ENCODE data around the gene C10orf67.
"Not testable (repeated sequence)": the region's sequence is repeated elsewhere in the genome, so short reads cannot be mapped to it uniquely, and the experiment has no call there.

Gene C10orf67

DNA sequence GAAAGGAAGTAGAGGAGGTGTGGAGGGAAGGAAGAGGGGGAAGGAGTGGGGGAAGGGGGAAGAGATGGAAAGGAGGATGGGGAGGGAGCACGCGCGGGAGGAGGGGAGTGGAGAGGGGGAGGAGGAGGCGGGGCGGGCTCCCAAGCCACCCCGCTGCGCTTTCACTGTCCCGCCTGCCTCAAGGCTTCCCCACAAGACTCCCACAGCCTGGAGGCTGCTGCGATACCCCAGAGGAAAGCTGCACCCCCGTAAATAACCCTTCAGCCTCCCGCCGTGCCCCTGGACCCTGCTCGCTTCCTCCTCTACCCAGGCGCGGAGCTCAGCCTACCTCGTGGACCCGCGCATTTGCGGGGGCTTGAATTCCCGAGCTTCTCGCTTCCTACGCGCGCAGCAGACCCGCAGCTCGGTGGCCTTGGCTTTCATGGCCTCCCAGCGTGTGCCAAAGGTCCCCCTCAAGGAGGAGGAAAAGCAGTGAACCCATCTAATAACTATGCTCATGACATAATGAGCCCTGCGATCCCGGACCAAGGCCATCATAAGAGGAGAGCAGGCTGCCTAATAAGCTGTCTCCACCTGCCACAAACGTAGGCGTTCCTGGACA lies at the start of gene C10orf67:
TSS of gene C10orf67 (minus strand) at position 557 of the 601 bp plus-strand sequence. CDS start at position 534, 23 bp downstream.
- H2AFZ ChIP-seq (ENCODE audit: low read length, unreplicated experiment) = peak within 1 kb of the TSS; percentile 57
- peak within 1 kb of the TSS; percentile 76 for H3K27ac ChIP-seq (ENCODE audit: low read depth, low read length)
- H3K36me3 ChIP-seq (ENCODE audit: insufficient read depth, low read length) = no peaks in the 10 kb centered on the region
- no peaks in the 10 kb centered on the region for H3K79me2 ChIP-seq (ENCODE audit: control insufficient read depth, insufficient read depth, low read length, unreplicated experiment)
- no peaks in the 10 kb centered on the region for H3K27me3 ChIP-seq (ENCODE audit: insufficient read depth, low read length)
- H3K4me3 ChIP-seq (ENCODE audit: low read depth, low read length) = peak within 1 kb of the TSS; percentile 83
- H3K4me1 ChIP-seq (ENCODE audit: control insufficient read depth, insufficient read depth, low read length, unreplicated experiment) = peaks cover 11% of the 10 kb centered on the region

DNA sequence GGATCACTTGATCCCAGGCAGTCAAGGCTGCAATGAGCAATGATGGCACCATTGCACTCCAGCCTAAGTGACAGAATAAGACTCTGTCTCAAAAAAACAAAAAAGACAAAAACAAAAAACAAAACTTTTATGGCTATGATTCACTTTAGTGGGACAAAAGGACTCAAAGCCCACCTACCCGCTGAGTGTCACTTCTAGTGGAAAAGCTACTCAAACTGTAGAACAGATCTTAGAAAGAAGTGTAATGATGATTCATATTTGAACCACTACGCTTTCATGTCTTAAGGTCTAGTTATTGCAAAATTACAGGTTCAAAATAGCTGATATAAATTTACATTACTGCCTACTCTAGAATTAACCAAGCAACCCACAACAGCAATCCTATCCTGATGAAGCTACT lies 47.2 kb upstream of the C10orf67 start:
- Histone ChIP-seq H3K27me3 (ENCODE audit: insufficient read depth, low read length) (no peaks in the 10 kb centered on the region), H3K4me3 (ENCODE audit: low read depth, low read length) (no peak overlapping the region), H2AFZ (ENCODE audit: low read length, unreplicated experiment) (no peak overlapping the region), H3K79me2 (ENCODE audit: control insufficient read depth, insufficient read depth, low read length, unreplicated experiment) (no peaks in the 10 kb centered on the region), H3K27ac (ENCODE audit: low read depth, low read length) (no peak overlapping the region), H3K36me3 (ENCODE audit: insufficient read depth, low read length) (no peaks in the 10 kb centered on the region), H3K4me1 (ENCODE audit: control insufficient read depth, insufficient read depth, low read length, unreplicated experiment) (no peaks in the 10 kb centered on the region)

DNA sequence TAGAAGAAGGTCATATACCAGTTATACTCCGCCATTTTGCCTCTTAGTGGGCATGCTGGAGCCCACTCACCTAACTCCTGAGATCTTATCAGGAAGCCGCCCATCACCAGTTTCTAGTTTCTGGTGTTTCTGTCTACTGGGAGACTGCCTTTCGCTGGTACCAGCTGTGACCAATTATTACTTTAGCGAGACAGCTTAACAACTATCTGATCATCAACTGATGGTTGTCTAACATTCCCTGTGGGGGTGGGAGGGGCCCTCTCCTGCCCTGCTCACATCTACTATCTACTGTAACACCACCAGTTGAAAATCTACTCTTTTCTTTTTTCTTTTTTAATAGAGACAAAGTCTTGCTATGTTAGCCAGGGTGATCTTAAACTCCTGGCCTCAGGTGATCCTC lies 46.2 kb upstream of the C10orf67 start:
- Histone ChIP-seq H2AFZ (ENCODE audit: low read length, unreplicated experiment) (no peak overlapping the region), H3K36me3 (ENCODE audit: insufficient read depth, low read length) (no peaks in the 10 kb centered on the region), H3K27me3 (ENCODE audit: insufficient read depth, low read length) (no peaks in the 10 kb centered on the region), H3K4me1 (ENCODE audit: control insufficient read depth, insufficient read depth, low read length, unreplicated experiment) (no peaks in the 10 kb centered on the region), H3K4me3 (ENCODE audit: low read depth, low read length) (no peak overlapping the region), H3K27ac (ENCODE audit: low read depth, low read length) (no peak overlapping the region), H3K79me2 (ENCODE audit: control insufficient read depth, insufficient read depth, low read length, unreplicated experiment) (no peaks in the 10 kb centered on the region)

DNA sequence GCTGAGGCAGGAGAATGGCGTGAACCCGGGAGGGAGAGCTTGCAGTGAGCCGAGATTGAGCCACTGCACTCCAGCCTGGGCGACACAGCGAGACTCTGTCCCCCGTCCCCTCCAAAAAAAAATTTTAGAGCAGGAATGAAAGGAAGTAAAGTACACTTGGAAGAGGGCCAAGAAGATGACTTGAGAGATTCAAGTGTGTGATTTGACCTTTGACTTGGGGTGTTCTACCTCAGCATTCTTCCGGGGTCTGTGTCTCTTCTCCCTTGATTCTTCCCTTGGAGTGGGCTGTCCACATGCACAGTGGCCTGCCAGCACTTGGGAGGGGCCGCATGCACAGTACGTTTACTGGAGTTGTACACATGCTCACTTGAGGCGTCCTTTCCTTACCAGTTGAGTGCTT lies 45.8 kb upstream of the C10orf67 start:
- H3K4me3 ChIP-seq (ENCODE audit: low read depth, low read length); H3K36me3 ChIP-seq (ENCODE audit: insufficient read depth, low read length); H3K27me3 ChIP-seq (ENCODE audit: insufficient read depth, low read length); H3K4me1 ChIP-seq (ENCODE audit: control insufficient read depth, insufficient read depth, low read length, unreplicated experiment); H2AFZ ChIP-seq (ENCODE audit: low read length, unreplicated experiment); H3K79me2 ChIP-seq (ENCODE audit: control insufficient read depth, insufficient read depth, low read length, unreplicated experiment); H3K27ac ChIP-seq (ENCODE audit: low read depth, low read length): not testable (repeated sequence)

DNA sequence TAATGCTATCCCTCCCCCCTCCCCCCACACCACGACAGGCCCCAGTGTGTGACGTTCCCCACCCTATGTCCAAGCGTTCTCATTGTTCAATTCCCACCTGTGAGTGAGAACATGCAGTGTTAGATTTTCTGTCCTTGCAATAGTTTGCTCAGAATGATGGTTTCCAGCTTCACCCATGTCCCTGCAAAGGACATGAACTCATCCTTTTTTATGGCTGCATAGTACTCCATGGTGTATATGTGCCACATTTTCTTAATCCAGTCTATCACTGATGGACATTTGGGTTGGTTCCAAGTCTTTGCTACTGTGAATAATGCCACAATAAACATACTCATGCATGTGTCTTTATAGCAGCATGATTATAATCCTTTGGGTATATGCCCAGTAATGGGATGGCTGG lies 42.9 kb upstream of the C10orf67 start:
- H3K4me1 ChIP-seq (ENCODE audit: control insufficient read depth, insufficient read depth, low read length, unreplicated experiment); H3K36me3 ChIP-seq (ENCODE audit: insufficient read depth, low read length); H3K27ac ChIP-seq (ENCODE audit: low read depth, low read length); H3K27me3 ChIP-seq (ENCODE audit: insufficient read depth, low read length); H3K79me2 ChIP-seq (ENCODE audit: control insufficient read depth, insufficient read depth, low read length, unreplicated experiment); H2AFZ ChIP-seq (ENCODE audit: low read length, unreplicated experiment); H3K4me3 ChIP-seq (ENCODE audit: low read depth, low read length): not testable (repeated sequence)

DNA sequence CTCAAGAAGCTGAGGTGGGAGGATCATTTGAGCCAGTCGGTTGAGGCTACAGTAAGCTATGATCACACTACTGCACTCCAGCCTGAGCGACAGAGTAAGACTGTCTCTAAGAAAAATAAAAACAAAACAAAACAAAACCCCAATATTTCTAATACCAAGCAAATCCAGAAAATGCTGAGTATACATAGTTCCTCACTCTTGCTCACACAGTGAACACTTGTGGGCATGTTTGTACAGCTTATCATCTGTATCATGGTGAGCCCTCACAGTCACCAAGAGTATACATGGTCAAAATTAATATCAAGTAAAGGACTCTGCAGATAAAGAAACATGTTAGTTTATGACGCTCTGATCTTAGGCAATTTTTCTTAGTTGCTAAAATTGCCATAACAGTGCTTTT lies 41.5 kb upstream of the C10orf67 start:
- H3K27me3 ChIP-seq (ENCODE audit: insufficient read depth, low read length) = 0 out of 2 replicates have a peak, but pooled peaks cover 5% of the 10 kb centered on the region
- H3K4me3 ChIP-seq (ENCODE audit: low read depth, low read length) = no peak overlapping the region
- H3K4me1 ChIP-seq (ENCODE audit: control insufficient read depth, insufficient read depth, low read length, unreplicated experiment) = no peaks in the 10 kb centered on the region
- H3K79me2 ChIP-seq (ENCODE audit: control insufficient read depth, insufficient read depth, low read length, unreplicated experiment) = no peaks in the 10 kb centered on the region
- H2AFZ ChIP-seq (ENCODE audit: low read length, unreplicated experiment) = no peak overlapping the region
- no peak overlapping the region for H3K27ac ChIP-seq (ENCODE audit: low read depth, low read length)
- H3K36me3 ChIP-seq (ENCODE audit: insufficient read depth, low read length) = no peaks in the 10 kb centered on the region

DNA sequence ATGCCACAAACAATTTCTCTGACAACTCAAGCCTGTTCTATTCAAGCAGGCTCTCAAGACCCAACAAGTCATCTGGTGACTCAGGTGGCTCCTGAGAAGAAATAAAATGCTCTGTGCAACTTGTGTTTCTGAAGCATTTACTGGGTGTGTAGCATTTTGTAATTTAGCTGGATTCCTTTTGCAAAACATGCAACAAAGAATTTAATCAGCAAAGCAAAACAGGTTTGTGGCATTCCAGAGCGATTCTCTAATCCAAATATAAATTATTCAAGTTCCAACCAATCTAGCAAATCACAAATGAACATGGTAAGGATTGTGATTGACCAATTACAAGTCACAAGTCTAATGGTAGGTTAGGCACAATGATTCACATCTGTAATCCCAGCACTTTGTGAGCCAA lies 39.8 kb upstream of the C10orf67 start:
- Histone ChIP-seq H3K27me3 (ENCODE audit: insufficient read depth, low read length) (0 out of 2 replicates have a peak, but pooled peaks cover 5% of the 10 kb centered on the region), H3K27ac (ENCODE audit: low read depth, low read length) (no peak overlapping the region), H3K36me3 (ENCODE audit: insufficient read depth, low read length) (no peaks in the 10 kb centered on the region), H2AFZ (ENCODE audit: low read length, unreplicated experiment) (no peak overlapping the region), H3K4me1 (ENCODE audit: control insufficient read depth, insufficient read depth, low read length, unreplicated experiment) (no peaks in the 10 kb centered on the region), H3K4me3 (ENCODE audit: low read depth, low read length) (no peak overlapping the region), H3K79me2 (ENCODE audit: control insufficient read depth, insufficient read depth, low read length, unreplicated experiment) (no peaks in the 10 kb centered on the region)

DNA sequence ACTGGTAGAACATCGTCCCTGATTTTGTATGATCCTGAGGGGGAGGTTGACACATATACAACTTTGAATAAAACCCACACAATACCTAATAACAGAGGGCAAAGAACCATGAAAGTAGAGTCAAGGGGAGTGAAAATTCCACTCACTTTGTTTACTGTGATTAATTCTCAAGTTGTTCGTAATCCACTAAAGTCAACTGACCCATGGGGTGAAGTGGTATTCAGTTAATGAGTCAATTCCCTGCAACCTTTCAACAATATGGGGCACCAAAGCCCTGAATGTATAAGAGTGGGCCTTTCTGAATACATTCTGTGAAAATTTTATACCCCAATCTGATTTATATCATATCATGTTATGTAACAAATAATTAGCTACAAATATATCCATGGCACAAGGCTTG lies 39.0 kb upstream of the C10orf67 start:
- H3K27ac ChIP-seq (ENCODE audit: low read depth, low read length) = no peak overlapping the region
- H3K36me3 ChIP-seq (ENCODE audit: insufficient read depth, low read length) = no peaks in the 10 kb centered on the region
- H3K79me2 ChIP-seq (ENCODE audit: control insufficient read depth, insufficient read depth, low read length, unreplicated experiment) = no peaks in the 10 kb centered on the region
- 0 out of 2 replicates have a peak, but pooled peaks cover 9% of the 10 kb centered on the region for H3K27me3 ChIP-seq (ENCODE audit: insufficient read depth, low read length)
- H3K4me1 ChIP-seq (ENCODE audit: control insufficient read depth, insufficient read depth, low read length, unreplicated experiment) = no peaks in the 10 kb centered on the region
- H2AFZ ChIP-seq (ENCODE audit: low read length, unreplicated experiment) = no peak overlapping the region
- no peak overlapping the region for H3K4me3 ChIP-seq (ENCODE audit: low read depth, low read length)

DNA sequence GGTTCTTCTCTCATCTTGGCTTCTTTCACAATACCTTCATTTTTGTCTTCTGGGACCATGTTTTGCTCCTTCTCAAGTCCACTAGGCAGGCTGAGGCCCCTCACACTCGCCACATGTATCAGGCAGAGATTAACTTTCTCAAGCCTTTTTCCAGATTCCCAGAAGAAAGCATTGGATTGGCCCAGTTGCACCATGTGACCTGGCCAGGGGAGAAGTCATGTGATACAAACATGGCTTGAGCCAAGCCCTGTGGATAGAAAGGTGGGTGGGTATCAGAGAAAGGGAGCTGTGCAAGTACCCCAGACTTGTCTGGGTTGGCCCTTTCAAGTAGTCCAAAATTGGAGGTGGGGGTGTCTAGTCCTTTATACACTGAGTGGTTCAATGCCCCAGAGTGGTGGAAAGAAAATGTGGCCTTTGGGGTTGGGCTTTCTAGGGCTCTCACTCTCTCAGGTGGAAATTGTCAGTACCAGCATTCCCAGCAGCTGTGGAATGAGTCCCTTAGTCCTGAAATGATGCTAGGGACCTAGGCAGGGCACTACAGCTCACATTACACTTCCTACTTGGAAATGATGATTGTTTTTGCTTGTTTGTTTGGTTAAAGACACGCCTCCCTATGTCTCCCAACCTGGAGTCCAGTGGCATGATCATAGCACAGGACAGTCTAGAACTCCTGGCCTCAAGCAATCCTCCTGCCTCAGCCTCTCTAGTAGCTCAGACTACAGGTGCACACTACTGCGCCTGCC lies 36.9 kb upstream of the C10orf67 start:
- Histone ChIP-seq H3K79me2 (ENCODE audit: control insufficient read depth, insufficient read depth, low read length, unreplicated experiment) (no peaks in the 10 kb centered on the region), H2AFZ (ENCODE audit: low read length, unreplicated experiment) (no peak overlapping the region), H3K4me1 (ENCODE audit: control insufficient read depth, insufficient read depth, low read length, unreplicated experiment) (no peaks in the 10 kb centered on the region), H3K27me3 (ENCODE audit: insufficient read depth, low read length) (0 out of 2 replicates have a peak, but pooled peaks cover 9% of the 10 kb centered on the region), H3K27ac (ENCODE audit: low read depth, low read length) (no peak overlapping the region), H3K4me3 (ENCODE audit: low read depth, low read length) (no peak overlapping the region), H3K36me3 (ENCODE audit: insufficient read depth, low read length) (no peaks in the 10 kb centered on the region)

DNA sequence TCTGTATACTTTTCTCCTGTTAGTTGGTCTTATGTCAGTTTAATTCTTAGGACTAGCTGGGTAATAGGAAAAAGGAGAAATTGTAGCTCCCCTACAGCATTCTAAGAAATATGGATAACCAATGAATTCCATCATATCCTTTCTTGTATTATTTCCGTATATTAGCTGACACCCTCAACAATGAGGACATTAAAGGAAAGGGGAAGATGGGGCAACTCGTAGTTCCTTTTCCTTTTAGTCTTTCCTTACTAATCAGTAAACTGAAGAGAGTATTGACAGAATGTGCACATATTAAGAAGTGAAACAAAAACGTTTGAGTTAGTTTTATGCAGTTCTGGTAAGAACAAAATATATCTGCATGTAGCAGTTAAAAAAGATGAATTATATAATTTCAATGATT lies 35.1 kb upstream of the C10orf67 start:
- H2AFZ ChIP-seq (ENCODE audit: low read length, unreplicated experiment) = no peak overlapping the region
- H3K79me2 ChIP-seq (ENCODE audit: control insufficient read depth, insufficient read depth, low read length, unreplicated experiment) = no peaks in the 10 kb centered on the region
- no peak overlapping the region for H3K4me3 ChIP-seq (ENCODE audit: low read depth, low read length)
- no peaks in the 10 kb centered on the region for H3K36me3 ChIP-seq (ENCODE audit: insufficient read depth, low read length)
- no peak overlapping the region for H3K27ac ChIP-seq (ENCODE audit: low read depth, low read length)
- 0 out of 2 replicates have a peak, but pooled peaks cover 9% of the 10 kb centered on the region for H3K27me3 ChIP-seq (ENCODE audit: insufficient read depth, low read length)
- H3K4me1 ChIP-seq (ENCODE audit: control insufficient read depth, insufficient read depth, low read length, unreplicated experiment) = no peaks in the 10 kb centered on the region

DNA sequence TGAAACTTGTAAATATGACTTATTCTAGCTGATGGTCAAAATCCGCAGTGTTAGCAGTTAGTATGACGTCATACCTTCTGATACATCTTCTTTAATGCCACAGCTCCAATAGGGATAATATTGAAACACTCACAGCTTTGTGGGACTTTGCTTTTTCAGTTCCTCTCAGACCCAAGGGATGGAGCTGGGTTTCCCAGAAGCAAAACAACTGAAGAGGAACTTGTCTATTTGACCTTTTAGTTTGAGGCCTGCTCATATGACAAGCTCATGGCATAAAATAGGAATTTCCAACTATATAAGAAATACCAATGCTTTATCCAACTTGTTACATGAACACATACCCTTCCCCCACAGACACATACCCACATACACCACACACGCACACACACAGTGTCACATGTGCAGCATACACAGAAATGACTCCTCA lies 31.6 kb upstream of the C10orf67 start:
- 0 out of 2 replicates have a peak, but pooled peaks cover 5% of the 10 kb centered on the region for H3K27me3 ChIP-seq (ENCODE audit: insufficient read depth, low read length)
- no peaks in the 10 kb centered on the region for H3K4me1 ChIP-seq (ENCODE audit: control insufficient read depth, insufficient read depth, low read length, unreplicated experiment)
- H3K79me2 ChIP-seq (ENCODE audit: control insufficient read depth, insufficient read depth, low read length, unreplicated experiment) = no peaks in the 10 kb centered on the region
- no peak overlapping the region for H2AFZ ChIP-seq (ENCODE audit: low read length, unreplicated experiment)
- no peaks in the 10 kb centered on the region for H3K36me3 ChIP-seq (ENCODE audit: insufficient read depth, low read length)
- no peak overlapping the region for H3K4me3 ChIP-seq (ENCODE audit: low read depth, low read length)
- H3K27ac ChIP-seq (ENCODE audit: low read depth, low read length) = no peak overlapping the region

Measured in ACC112 (cell line).